ENCODE measurements around the gene LHFPL2.

LHFPL2 gene

GRCh38 chr5:78657201-78657600 is 8.6 kb upstream of the LHFPL2 start:
- Histone ChIP-seq H4K5ac (ENCODE audit: low read length) (no peak overlapping the region), H2BK5ac (ENCODE audit: low read length) (no peak overlapping the region), H2BK120ac (ENCODE audit: low read depth, low read length) (no peak overlapping the region), H3K27me3 (ENCODE audit: insufficient read depth, low read length, poor library complexity) (no peaks in the 10 kb centered on the region), H3K27ac (ENCODE audit: low read depth, low read length) (no peak overlapping the region), H3K4ac (ENCODE audit: low read depth, low read length) (no peak overlapping the region), H3K9ac (ENCODE audit: low read length) (no peak overlapping the region), H3K36me3 (ENCODE audit: control insufficient read depth, insufficient read depth, low read length) (no peaks in the 10 kb centered on the region), H2AK5ac (ENCODE audit: low read length) (no peak overlapping the region), H3K23ac (ENCODE audit: low read length) (no peak overlapping the region), H3K18ac (ENCODE audit: low read length) (no peak overlapping the region), H2BK15ac (replicated peaks; ENCODE audit: low read depth) (no peak overlapping the region), H3K56ac (ENCODE audit: low read length) (no peak overlapping the region), H3K79me1 (ENCODE audit: low read length) (no peaks in the 10 kb centered on the region), H3K79me2 (ENCODE audit: control insufficient read depth, insufficient read depth, low read length) (no peaks in the 10 kb centered on the region), H3K4me1 (ENCODE audit: control insufficient read depth, low read depth, low read length) (no peaks in the 10 kb centered on the region), H4K8ac (ENCODE audit: low read depth, low read length) (no peak overlapping the region), H3K4me3 (ENCODE audit: low read length) (no peak overlapping the region), H3K4me2 (ENCODE audit: low read length) (no peak overlapping the region)
- DNase-seq, result no peak
- WGBS (ENCODE audit: extremely low coverage, insufficient coverage, low lambda C conversion rate), result no CpG with 5 or more reads among the region's 2 CpGs

GRCh38 chr5:78655746-78656290 is 7.2 kb upstream of the LHFPL2 start:
- no peak overlapping the region for H3K9ac ChIP-seq (ENCODE audit: low read length)
- H2BK120ac ChIP-seq (ENCODE audit: low read depth, low read length), result no peak overlapping the region
- H3K4ac ChIP-seq (ENCODE audit: low read depth, low read length), result no peak overlapping the region
- no peak overlapping the region for H3K56ac ChIP-seq (ENCODE audit: low read length)
- no peaks in the 10 kb centered on the region for H3K79me1 ChIP-seq (ENCODE audit: low read length)
- no peaks in the 10 kb centered on the region for H3K4me1 ChIP-seq (ENCODE audit: control insufficient read depth, low read depth, low read length)
- H2AK5ac ChIP-seq (ENCODE audit: low read length), result no peak overlapping the region
- no peak overlapping the region for H3K27ac ChIP-seq (ENCODE audit: low read depth, low read length)
- no peak for DNase-seq
- no peaks in the 10 kb centered on the region for H3K27me3 ChIP-seq (ENCODE audit: insufficient read depth, low read length, poor library complexity)
- H3K36me3 ChIP-seq (ENCODE audit: control insufficient read depth, insufficient read depth, low read length), result no peaks in the 10 kb centered on the region
- no peak overlapping the region for H2BK15ac ChIP-seq (replicated peaks; ENCODE audit: low read depth)
- H3K23ac ChIP-seq (ENCODE audit: low read length), result no peak overlapping the region
- no peak overlapping the region for H4K5ac ChIP-seq (ENCODE audit: low read length)
- no peak overlapping the region for H3K18ac ChIP-seq (ENCODE audit: low read length)
- H4K8ac ChIP-seq (ENCODE audit: low read depth, low read length), result no peak overlapping the region
- H3K4me3 ChIP-seq (ENCODE audit: low read length), result no peak overlapping the region
- no peaks in the 10 kb centered on the region for H3K79me2 ChIP-seq (ENCODE audit: control insufficient read depth, insufficient read depth, low read length)
- no peak overlapping the region for H2BK5ac ChIP-seq (ENCODE audit: low read length)
- no peak overlapping the region for H3K4me2 ChIP-seq (ENCODE audit: low read length)

DNA sequence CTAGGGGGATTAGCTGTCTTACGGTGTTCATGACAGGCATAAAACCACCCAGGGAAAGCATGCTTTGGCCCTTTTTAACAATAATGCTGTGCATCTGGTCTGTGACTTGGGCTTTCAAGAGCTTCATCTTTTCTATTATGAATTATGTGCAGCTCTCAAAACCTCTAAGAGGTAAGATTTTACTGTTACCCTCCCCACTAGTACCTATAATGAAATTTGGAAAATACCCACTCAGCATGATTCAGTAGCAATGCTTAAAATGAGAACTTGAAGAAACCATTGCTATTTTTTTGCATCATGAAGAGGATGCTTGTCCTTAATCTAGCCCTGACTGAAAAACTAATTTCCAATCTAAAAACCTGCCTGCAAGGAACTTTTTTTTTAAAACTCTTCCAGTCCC is 5.8 kb upstream of the LHFPL2 start:
- Histone ChIP-seq H3K23ac (ENCODE audit: low read length) (no peak overlapping the region), H3K9ac (ENCODE audit: low read length) (no peak overlapping the region), H3K79me2 (ENCODE audit: control insufficient read depth, insufficient read depth, low read length) (no peaks in the 10 kb centered on the region), H3K4me3 (ENCODE audit: low read length) (no peak overlapping the region), H3K79me1 (ENCODE audit: low read length) (no peaks in the 10 kb centered on the region), H3K27ac (ENCODE audit: low read depth, low read length) (no peak overlapping the region), H3K4me1 (ENCODE audit: control insufficient read depth, low read depth, low read length) (peaks cover 4% of the 10 kb centered on the region), H3K4me2 (ENCODE audit: low read length) (no peak overlapping the region), H4K8ac (ENCODE audit: low read depth, low read length) (no peak overlapping the region), H2BK120ac (ENCODE audit: low read depth, low read length) (no peak overlapping the region), H2BK15ac (replicated peaks; ENCODE audit: low read depth) (no peak overlapping the region), H2AK5ac (ENCODE audit: low read length) (no peak overlapping the region), H3K36me3 (ENCODE audit: control insufficient read depth, insufficient read depth, low read length) (no peaks in the 10 kb centered on the region), H3K27me3 (ENCODE audit: insufficient read depth, low read length, poor library complexity) (no peaks in the 10 kb centered on the region), H2BK5ac (ENCODE audit: low read length) (no peak overlapping the region), H3K56ac (ENCODE audit: low read length) (no peak overlapping the region), H3K18ac (ENCODE audit: low read length) (no peak overlapping the region), H4K5ac (ENCODE audit: low read length) (no peak overlapping the region), H3K4ac (ENCODE audit: low read depth, low read length) (no peak overlapping the region)
- DNase-seq, result no peak
- WGBS (ENCODE audit: extremely low coverage, insufficient coverage, low lambda C conversion rate), result no CpG with 5 or more reads among the region's 1 CpG

- no peak overlapping the region for H2BK120ac ChIP-seq (ENCODE audit: low read depth, low read length)
- no peak overlapping the region for H3K4ac ChIP-seq (ENCODE audit: low read depth, low read length)
- no peak overlapping the region for H2BK5ac ChIP-seq (ENCODE audit: low read length)
- no peak overlapping the region for H2BK15ac ChIP-seq (replicated peaks; ENCODE audit: low read depth)
- no peak overlapping the region for H4K5ac ChIP-seq (ENCODE audit: low read length)
- no peak overlapping the region for H3K4me2 ChIP-seq (ENCODE audit: low read length)
- H2AK5ac ChIP-seq (ENCODE audit: low read length), result no peak overlapping the region
- H3K36me3 ChIP-seq (ENCODE audit: control insufficient read depth, insufficient read depth, low read length), result no peaks in the 10 kb centered on the region
- no peaks in the 10 kb centered on the region for H3K79me1 ChIP-seq (ENCODE audit: low read length)
- WGBS (ENCODE audit: extremely low coverage, insufficient coverage, low lambda C conversion rate), result no CpG with 5 or more reads among the region's 6 CpGs
- no peaks in the 10 kb centered on the region for H3K27me3 ChIP-seq (ENCODE audit: insufficient read depth, low read length, poor library complexity)
- no peak overlapping the region for H3K23ac ChIP-seq (ENCODE audit: low read length)
- DNase-seq, result no peak
- no peak overlapping the region for H3K4me3 ChIP-seq (ENCODE audit: low read length)
- H4K8ac ChIP-seq (ENCODE audit: low read depth, low read length), result no peak overlapping the region
- no peak overlapping the region for H3K18ac ChIP-seq (ENCODE audit: low read length)
- no peak overlapping the region for H3K9ac ChIP-seq (ENCODE audit: low read length)
- H3K56ac ChIP-seq (ENCODE audit: low read length), result no peak overlapping the region
- H3K4me1 ChIP-seq (ENCODE audit: control insufficient read depth, low read depth, low read length), result peaks cover 4% of the 10 kb centered on the region
- no peaks in the 10 kb centered on the region for H3K79me2 ChIP-seq (ENCODE audit: control insufficient read depth, insufficient read depth, low read length)
- H3K27ac ChIP-seq (ENCODE audit: low read depth, low read length), result no peak overlapping the region
Observed at GRCh38 chr5:78653681-78654366, 5.3 kb upstream of the LHFPL2 start.

DNA sequence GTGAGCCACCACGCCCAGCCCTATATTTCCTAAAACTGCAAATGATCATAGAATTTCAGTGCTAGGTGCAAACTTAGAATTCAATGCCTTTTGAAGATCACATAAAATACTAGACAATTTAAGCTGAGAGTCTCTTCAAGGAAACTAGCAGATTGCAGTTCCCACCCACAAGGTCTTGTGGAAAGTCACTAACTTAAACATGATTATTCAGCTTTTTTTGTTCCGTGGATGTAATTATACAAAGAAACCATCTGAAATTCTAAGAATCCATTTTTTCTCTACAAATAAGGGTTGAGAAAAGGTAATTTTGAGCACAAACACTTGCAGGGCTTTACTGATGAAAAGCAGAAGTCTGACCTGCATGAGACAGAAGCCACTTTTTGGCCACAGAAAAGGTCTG is 4.5 kb upstream of the LHFPL2 start:
- Histone ChIP-seq H3K23ac (ENCODE audit: low read length) (no peak overlapping the region), H3K56ac (ENCODE audit: low read length) (no peak overlapping the region), H3K27me3 (ENCODE audit: insufficient read depth, low read length, poor library complexity) (no peaks in the 10 kb centered on the region), H3K79me1 (ENCODE audit: low read length) (no peaks in the 10 kb centered on the region), H4K8ac (ENCODE audit: low read depth, low read length) (no peak overlapping the region), H2AK5ac (ENCODE audit: low read length) (no peak overlapping the region), H3K4me2 (ENCODE audit: low read length) (no peak overlapping the region), H2BK120ac (ENCODE audit: low read depth, low read length) (no peak overlapping the region), H3K4ac (ENCODE audit: low read depth, low read length) (no peak overlapping the region), H3K4me3 (ENCODE audit: low read length) (no peak overlapping the region), H3K36me3 (ENCODE audit: control insufficient read depth, insufficient read depth, low read length) (no peaks in the 10 kb centered on the region), H2BK15ac (replicated peaks; ENCODE audit: low read depth) (no peak overlapping the region), H3K4me1 (ENCODE audit: control insufficient read depth, low read depth, low read length) (peaks cover 4% of the 10 kb centered on the region), H3K18ac (ENCODE audit: low read length) (no peak overlapping the region), H3K79me2 (ENCODE audit: control insufficient read depth, insufficient read depth, low read length) (no peaks in the 10 kb centered on the region), H3K27ac (ENCODE audit: low read depth, low read length) (no peak overlapping the region), H2BK5ac (ENCODE audit: low read length) (no peak overlapping the region), H3K9ac (ENCODE audit: low read length) (no peak overlapping the region), H4K5ac (ENCODE audit: low read length) (no peak overlapping the region)
- no CpG with 5 or more reads among the region's 2 CpGs for WGBS (ENCODE audit: extremely low coverage, insufficient coverage, low lambda C conversion rate)
- no peak for DNase-seq

DNA sequence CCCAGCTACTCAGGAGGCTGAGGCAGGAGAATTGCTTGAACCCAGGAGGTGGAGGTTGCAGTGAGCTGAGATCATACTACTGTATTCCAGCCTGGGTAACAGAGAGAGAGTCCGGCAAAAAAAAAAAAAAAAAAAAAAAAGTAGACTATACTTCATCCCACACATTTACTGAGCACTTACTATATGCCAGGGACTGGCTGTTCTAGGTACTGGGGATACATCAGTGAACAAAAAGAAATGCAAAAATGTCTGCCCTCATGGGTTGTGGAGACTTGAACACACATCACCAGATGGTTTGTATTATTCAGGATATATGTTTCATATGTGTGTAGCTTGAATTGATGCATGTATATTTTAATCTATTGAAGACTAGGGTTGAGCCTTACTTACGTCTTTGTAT is 2.9 kb upstream of the LHFPL2 start:
- Histone ChIP-seq H2BK5ac (ENCODE audit: low read length) (no peak overlapping the region), H2BK15ac (replicated peaks; ENCODE audit: low read depth) (no peak overlapping the region), H3K4me1 (ENCODE audit: control insufficient read depth, low read depth, low read length) (peaks cover 4% of the 10 kb centered on the region), H3K56ac (ENCODE audit: low read length) (no peak overlapping the region), H3K27me3 (ENCODE audit: insufficient read depth, low read length, poor library complexity) (no peaks in the 10 kb centered on the region), H2BK120ac (ENCODE audit: low read depth, low read length) (no peak overlapping the region), H3K18ac (ENCODE audit: low read length) (no peak overlapping the region), H3K23ac (ENCODE audit: low read length) (no peak overlapping the region), H3K4me3 (ENCODE audit: low read length) (no peak overlapping the region), H4K5ac (ENCODE audit: low read length) (no peak overlapping the region), H2AK5ac (ENCODE audit: low read length) (no peak overlapping the region), H4K8ac (ENCODE audit: low read depth, low read length) (no peak overlapping the region), H3K9ac (ENCODE audit: low read length) (no peak overlapping the region), H3K36me3 (ENCODE audit: control insufficient read depth, insufficient read depth, low read length) (no peaks in the 10 kb centered on the region), H3K79me2 (ENCODE audit: control insufficient read depth, insufficient read depth, low read length) (peaks cover 4% of the 10 kb centered on the region), H3K27ac (ENCODE audit: low read depth, low read length) (no peak overlapping the region), H3K79me1 (ENCODE audit: low read length) (peaks cover 2% of the 10 kb centered on the region), H3K4me2 (ENCODE audit: low read length) (no peak overlapping the region), H3K4ac (ENCODE audit: low read depth, low read length) (no peak overlapping the region)
- no peak for DNase-seq
- no CpG with 5 or more reads among the region's 2 CpGs for WGBS (ENCODE audit: extremely low coverage, insufficient coverage, low lambda C conversion rate)
